NCI-H345 treated with DMSO at 0.1 percent for 48 hours (cell line): ENCODE results near the gene TOR1AIP2.
A peak's percentile ranks its signal among the peaks of the same experiment; 100 is the strongest.

Experiments used
- DNase-seq: peaks from one replicate; lab custom pipeline; 2025; ENCODE audit not compliant: unreplicated experiment; lab: John Stamatoyannopoulos, UW

TOR1AIP2 gene

GRCh38 chr1:179825798-179826460, 51.7 kb downstream of the TOR1AIP2 start:
- DNase-seq = no peak

DNA sequence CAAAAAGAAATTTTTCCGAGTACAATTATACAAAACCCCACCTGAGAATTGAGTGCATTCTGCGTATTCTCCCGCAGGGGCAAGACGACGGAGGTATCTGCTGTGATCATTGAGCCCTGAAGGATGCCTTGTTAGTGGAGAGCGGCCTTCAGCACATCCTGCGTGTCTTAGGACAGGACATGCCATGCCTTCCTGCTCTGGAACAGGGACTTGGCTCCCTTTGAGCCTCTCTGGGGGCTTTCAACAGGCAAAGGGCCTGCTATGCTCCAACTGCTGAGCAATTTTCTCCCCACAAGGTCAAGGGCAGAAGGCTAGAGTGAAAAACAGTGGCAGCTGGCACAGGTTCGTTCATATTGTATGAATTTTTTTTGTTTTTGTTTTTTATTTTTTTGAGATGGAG, 52.4 kb downstream of the TOR1AIP2 start:
- DNase-seq = no peak

GRCh38 chr1:179824265-179824664, 53.3 kb downstream of the TOR1AIP2 start:
- no peak for DNase-seq

GRCh38 chr1:179823693-179824092, 53.9 kb downstream of the TOR1AIP2 start:
- DNase-seq = no peak

DNA sequence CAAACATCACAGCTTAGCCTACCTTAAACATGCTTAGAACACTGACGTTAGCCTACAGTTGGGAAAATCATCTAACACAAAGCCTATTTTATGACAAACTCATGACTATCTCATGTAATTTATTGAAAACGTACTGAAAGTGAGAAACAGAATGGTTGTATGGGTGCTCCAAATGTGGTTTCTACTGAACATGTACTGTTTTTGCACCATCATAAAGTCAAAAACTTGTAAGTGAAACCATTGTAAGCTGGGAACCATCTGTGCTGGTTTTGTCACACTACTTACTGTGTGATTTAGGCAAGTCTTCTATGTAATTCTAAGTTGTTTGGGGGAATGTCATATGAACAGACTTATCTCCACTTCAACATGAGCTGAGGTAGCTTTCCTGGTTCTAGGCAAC, 55.5 kb downstream of the TOR1AIP2 start:
- DNase-seq = no peak

DNA sequence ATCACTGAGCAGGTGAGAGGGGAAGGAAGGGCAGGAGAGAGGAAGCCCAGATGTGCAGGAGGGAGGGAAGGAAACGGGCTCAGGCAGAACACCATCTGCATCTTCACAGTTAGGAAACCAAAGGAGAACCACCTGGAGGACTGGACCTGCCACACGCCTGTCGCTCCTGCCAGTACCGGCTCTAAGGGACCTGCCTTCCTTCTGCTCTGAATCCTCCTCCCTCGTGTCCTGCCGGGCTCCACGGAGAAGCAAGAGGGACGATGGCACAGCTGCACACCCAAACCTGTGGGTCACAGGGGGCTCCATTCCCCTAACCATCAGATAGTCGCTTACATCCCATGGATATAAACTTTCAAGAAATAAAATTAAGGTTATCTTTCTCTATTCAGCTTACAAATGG, 56.1 kb downstream of the TOR1AIP2 start:
- DNase-seq = no peak

DNA sequence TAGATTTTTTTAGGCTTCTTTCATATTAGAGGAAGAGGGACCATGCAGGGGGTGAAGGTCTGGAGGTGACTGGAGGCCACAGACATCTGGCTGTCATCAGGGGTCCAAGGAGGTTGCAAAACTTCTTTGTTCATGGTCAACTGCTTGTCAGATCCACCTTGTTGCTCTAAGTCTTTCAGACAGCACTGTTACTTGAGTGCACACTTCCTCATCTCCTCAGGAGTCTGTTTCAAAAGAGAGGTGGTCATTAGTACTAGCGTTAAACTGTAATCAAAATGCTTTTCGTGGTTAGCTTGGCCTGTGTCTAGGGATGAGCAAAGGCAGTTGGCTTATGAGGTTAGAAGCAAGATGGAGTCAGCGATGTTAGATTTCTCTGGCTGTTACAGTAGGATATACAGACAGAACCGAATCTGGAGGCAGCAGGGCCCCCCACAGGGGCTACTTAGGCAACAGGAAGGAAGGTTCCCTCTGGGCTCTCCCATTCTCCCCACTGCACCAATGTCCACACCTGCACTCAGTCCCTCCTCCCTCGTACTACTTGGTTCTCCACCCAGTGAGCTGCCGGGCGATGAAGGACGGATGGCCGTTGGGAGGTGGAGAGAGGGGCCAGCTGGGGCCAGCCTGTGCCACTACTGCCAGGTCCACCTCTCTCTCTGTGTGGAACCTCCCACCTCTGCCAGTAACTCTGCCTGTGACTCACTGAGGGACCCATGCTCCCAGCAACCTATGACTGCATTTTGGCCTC, 57.2 kb downstream of the TOR1AIP2 start:
- no peak for DNase-seq

- DNase-seq = no peak
Measured at GRCh38 chr1:179818743-179819173, 58.8 kb downstream of the TOR1AIP2 start.

DNA sequence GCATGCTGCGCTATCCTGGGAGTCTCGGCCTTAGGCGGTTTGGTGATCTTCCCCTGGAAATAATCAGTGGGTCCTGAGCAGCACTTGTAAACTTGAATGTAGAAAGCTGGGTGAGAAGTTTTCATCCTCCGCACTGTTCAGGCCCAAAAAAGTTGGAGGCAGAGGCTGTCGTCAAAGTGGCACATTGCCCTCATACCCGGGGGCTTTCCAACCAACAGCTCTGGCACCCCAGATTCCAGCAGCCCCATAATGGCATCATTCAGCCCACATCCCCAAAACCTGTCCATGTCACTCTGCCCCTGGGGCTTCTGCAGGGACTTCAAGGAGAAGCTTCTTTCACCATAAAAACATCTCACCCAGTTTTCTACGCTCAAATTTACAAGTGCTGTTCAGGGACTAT, 59.3 kb downstream of the TOR1AIP2 start:
- DNase-seq = no peak

- DNase-seq = no peak
Measured at GRCh38 chr1:179817789-179818188, 59.8 kb downstream of the TOR1AIP2 start.

GRCh38 chr1:179817056-179817455, 60.5 kb downstream of the TOR1AIP2 start:
- DNase-seq = no peak

- no peak for DNase-seq
Measured at GRCh38 chr1:179816196-179816960, 61.2 kb downstream of the TOR1AIP2 start.

DNA sequence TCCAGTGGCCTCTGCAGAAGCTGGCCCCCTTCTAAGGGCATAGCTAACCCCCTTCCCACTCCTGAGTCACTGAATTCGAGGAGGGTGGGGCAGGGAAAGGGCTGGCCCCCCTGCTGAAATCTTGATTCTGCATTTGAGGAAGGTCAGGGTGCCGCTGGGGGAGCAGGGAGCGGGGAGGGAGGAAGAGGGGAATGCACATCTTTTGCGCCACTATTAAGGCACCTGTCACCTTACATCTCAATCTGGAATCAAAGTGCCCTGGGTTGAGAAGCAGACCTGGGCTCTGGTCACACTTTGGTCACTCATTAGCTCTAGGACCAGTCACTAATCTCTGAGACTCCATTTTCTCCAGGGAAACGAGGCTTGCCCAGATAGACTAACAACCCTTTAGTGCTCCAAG, 62.0 kb downstream of the TOR1AIP2 start:
- DNase-seq = no peak

DNA sequence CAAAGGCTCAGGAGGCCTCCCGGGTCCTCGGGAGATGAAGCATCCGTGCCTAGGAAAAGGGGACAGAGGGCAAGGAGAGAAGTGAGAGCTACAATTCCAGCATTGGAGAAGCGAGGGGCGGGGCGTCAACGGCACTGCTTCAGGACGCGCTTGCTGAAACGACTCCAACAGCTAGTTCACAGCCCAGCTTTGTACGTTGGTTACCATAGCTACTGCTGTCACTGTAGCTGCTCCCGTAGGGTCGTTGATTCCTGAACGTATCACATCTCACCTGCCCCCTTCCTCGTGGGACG, 63.1 kb downstream of the TOR1AIP2 start:
- DNase-seq = no peak

DNA sequence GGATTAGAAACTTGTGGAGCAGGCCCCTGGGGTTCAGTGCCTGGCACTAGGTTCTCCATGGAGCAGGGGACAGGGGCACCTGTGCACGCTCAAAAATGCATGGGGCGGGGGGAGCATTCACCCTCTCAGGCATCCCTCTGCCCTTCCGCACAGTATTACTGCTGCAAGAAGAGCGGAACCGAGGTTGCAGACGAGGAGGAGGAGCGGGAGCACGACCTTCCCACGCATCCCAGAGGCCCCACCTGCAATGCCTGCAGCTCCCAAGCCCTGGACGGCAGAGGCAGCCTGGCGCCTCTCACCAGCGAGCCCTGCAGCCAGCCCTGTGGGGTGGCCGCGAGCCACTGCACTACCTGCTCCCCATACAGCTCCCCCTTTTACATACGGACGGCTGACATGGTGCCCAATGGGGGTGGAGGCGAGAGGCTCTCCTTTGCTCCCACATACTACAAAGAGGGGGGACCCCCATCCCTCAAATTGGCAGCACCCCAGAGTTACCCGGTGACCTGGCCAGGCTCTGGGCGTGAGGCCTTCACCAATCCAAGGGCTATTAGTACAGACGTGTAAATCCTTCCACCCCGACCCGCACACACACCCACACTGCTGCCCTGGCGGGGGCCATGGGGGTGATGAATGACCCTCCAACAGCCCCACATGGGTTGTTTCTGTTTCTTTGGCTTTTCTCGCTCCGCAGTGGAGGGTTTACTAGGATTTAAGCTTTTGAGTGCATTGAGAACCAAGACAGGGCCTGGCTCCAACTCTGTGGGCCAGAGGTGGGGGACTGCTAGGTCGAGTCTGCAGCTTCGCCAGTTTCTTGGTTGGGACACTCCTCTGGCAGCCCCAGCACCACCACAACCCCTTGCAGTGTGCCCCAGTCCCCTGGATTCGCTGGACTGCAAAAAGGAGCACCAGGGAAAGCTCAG, 63.7 kb downstream of the TOR1AIP2 start:
- no peak for DNase-seq

DNA sequence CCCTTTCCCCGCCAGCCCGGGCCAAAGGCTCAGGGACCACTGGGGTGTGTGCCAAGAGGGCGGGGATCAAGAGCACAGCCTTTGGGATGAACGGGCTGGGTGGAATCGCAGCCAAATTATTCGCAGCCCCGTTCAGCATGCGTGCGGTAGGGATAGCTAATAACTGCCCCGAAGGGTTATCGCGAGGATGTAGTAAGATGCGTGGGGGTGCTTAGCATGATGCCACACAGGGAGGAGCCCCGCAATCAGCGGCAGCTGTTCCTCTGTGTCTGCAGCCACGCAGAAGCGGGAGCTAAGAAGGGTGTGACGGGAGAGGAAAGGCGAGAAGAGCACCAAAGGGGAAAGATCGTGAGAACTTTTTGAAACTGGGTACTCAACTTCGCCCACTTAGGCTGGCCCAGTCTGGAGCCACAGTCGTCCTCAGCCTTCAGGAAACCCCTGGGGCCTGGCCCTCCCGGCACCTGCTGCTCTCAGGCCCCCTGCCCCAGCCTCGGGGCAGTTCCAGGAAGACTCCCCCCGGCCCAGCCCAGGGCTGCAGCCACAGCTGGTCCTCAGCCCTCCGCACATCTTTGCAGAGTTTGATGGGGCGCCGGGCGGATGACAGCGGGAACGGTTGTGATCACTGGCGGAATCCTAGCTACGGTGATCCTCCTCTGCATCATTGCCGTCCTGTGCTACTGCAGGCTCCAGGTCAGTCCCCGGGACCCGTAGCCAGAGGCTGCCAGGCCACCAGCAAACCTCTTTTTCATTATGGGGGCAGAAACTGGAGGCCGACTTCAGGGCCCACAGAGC, 64.9 kb downstream of the TOR1AIP2 start:
- no peak for DNase-seq

GRCh38 chr1:179810367-179810715, 67.3 kb downstream of the TOR1AIP2 start:
- DNase-seq = no peak

DNA sequence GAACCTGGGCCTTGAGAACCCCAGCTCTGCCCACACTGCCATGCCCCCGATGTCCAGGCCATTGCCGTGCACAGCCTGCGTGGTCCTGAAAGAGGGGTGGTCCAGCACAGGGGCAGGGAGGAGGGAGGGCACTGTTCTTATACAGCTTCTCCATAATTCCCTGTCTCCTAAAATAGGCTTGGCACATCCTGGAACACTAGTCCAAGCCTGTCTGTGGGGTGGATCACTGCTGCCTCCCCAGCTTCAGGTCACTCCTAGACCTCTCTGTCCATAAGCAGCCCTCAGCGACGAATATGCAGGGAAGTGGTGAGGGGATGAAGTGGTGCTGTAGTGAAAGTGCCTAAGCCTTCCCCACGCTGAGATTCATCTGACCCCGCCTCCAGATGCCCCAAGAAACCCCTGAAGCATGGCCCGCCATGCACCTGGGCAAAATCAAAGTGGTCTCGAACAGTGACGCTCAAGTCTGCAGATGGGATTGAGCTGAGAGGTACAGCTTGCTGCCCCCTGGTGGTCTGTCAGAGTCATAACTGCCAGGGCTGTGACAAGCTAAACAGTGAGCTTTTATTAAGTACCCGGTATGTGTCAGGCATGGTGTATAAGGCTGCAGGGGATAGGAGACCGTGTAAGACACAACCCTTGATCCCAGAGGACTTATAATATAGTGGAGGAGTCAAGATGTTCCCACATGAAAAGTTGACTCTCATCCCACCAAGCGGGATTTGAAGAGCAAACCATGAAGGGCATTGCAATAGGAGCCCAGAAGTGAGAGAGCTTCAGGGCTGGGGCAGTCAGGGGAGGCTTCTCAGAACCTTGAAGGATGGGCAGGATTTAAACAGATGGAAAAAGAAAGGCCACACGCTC, 67.9 kb downstream of the TOR1AIP2 start:
- DNase-seq = peak; percentile 64

GRCh38 chr1:179808503-179808902, 69.1 kb downstream of the TOR1AIP2 start:
- no peak for DNase-seq
